GM21576 (cell line): ENCODE data around the gene PLCB1.

ENCODE experiments used
- ATAC-seq: cut with Tn5 transposase; IDR thresholded peaks from one replicate; pipeline ENCODE4 v1.9.1; 2021; ENCODE audit warnings: mild to moderate bottlenecking, moderate library complexity; ENCODE audit not compliant: unreplicated experiment

PLCB1 gene

DNA sequence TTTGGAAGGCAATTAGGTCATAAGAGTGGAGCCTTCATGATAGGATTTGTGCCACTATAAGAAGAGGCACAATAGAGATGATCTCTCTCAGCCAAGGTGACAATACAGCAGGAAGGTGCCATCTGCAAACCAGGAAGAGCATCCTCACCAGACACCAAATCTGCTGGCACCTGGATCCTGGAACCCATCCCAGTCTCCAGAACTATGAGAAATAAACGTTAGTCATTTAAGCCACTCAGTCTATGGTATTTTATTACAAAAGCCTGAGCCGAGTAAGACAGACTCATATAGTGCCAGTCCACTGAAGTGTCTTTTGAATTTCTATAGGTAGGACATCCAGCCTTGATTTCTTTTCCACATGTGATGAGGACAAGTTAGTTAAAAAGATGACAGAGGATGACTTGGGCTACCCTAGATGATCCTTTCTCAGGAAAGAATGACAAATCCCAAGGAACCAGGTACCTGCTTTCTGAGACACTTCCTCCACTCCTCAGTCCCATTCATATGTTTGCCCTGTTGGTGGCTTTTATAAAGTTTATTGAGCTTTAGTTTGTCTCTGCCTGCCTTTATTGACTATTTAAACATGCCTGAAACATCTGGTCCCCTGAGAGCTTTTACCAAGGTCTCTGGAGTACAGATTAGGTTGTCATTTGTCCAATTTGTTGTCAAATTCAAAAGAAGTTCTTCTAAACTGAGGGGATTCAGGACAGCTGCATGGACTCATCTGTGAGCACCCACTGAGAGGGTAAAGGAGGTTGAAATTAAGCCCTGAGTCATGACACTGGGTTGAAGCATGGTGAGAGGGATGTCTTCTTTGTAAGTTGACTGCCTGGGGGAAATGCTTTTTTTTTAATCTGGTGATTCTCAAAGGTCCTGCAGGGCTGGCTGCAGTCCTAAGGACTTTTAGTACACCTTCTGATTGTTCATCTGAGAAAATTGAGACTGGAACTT, 771.9 kb downstream of the PLCB1 start:
- no peak for ATAC-seq

DNA sequence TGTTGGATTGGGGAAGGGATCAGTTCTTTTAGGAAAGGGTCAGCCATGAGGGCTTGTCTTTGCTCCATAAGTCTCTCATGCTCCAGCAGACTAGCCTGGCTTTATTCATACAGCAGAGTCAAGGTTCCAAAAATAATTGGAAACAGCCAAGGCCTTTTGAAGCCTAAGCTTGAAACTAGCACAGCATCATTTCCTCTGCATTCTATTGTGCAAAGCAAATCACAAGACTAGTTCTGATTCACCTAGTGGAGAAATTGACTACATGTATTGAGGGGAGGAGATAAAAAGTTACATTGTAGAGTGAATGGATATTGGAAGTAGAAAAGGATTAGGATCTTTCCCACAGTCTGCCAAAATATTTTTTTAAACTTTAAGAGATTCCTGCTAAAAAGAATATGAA, 777.5 kb downstream of the PLCB1 start:
- no peak for ATAC-seq

DNA sequence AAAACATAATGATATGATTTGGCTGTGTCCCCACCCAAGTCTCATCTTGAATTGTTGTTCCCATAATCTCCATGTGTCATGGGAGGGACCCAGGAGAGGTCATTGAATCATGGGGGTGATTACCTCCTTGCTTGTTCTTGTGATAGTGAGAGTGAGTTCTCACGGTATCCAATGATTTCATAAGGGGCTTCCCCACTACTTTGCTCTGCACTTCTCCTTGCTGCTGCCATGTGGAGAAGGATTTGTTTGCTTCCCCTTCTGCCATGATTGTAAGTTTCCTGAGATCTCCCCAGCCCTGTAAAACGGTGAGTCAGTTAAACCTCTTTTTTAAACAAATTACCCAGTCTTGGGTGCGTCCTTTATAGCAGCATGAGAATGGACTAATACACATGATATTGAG, 780.0 kb downstream of the PLCB1 start:
- no peak for ATAC-seq

DNA sequence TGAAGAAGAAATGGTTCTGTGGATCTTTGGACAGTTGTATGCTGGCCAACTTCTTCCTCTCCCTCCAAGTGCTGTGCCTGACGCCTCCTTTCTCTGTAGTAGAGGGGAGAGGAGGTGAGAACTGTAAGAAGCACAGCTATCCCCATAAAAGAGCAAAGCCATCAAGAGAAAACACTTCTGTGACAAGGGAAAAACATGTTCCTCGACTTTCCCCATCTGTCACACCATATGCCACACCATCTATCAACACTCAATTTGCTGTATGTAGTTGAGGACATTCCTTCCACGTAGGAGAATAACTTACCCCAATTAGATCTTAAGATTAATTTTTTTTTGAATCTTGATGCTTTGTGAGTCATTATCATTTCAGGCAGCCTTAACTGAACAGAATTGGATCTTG, 780.7 kb downstream of the PLCB1 start:
- ATAC-seq: no peak

DNA sequence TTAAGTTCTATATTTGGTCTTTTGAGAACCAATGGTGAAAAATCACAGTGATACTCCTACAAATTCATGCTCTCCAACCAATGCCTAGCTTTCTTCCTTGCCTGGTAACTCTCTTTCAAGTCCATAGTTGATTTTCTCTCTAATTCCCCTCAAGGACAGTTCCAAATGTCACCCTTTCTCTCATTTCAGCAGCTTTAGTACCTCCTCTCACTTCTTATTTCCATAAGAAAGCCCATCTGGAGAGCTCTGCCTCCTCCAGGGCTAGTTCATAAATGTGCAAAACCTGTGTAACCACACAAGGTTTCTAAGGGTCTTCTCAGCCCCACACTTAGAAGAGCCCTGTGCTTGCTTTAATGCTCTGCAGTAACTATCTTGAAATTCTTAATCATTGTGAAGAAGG, 781.4 kb downstream of the PLCB1 start:
- ATAC-seq: no peak

DNA sequence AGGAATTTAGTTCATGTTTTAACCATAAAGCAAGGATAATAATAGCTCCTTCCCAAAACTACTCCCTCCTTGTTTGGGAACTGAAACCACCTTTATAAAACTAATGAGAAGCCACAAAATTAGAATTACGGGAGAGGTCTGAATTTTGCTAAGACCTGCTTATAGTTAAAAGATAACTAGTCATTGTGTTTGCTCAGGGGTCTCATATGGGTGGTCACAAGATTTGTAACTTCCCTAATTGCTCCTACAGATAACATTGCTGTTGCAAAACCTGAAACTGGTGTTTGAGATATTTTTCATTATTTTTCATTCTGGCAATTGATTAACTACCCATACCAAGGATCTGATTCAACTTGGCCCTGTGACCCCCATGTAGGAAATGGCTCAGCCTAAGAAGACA, 782.4 kb downstream of the PLCB1 start:
- no peak for ATAC-seq

DNA sequence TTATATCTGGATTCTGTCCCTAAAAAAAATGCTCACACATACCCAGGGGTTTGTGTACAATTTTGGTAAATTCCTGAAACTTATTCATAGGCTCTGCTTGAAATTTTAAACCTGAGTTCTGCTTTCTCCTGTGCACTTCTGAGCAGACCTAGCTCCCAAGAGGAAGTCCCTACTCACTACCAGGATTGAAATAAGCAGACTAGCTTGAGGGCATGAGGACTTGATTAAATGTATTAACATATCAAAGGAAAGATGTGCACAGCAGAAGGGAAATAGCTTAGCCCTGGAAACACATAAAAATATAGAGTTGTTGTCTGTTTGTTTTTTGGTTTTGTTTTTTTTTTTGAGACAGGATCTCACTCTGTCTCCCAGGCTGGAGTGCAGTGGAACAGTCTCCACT, 785.0 kb downstream of the PLCB1 start:
- no peak for ATAC-seq

DNA sequence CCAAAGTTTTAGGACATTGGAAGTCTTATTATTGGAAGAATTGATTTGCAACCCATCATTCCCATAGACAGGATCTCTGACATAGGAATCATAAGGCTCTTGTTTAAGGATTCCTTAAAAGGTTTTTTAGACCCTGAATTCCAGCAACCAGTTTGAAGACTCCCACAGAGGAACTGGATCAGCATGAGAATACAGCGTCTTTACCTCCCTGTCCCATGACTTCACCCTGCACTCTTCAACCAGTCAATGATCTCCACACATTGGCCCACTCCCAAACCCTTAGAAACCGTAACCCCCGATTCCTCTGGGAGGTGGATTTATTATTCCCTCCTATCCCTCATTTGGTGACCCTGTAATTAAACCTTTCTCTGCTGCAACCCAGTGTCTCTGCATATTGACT, 786.1 kb downstream of the PLCB1 start:
- ATAC-seq: no peak

DNA sequence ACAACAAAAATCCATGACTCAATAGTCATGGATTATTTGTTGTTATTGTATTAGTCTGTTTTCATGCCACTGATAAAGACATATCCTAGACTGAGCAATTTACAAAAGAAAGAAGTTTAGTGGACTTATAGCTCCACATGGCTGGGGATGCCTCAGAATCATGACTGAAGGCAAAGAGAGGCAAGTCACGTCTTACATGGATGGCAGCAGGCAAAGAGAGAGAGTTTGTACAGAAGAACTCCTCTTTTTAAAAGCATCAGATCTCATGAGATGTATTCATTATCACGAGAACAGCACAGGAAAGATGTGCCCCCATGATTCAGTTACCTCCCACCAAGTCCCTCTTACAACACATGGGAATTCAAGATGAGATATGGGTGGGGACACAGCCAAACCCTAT, 792.5 kb downstream of the PLCB1 start:
- no peak for ATAC-seq

DNA sequence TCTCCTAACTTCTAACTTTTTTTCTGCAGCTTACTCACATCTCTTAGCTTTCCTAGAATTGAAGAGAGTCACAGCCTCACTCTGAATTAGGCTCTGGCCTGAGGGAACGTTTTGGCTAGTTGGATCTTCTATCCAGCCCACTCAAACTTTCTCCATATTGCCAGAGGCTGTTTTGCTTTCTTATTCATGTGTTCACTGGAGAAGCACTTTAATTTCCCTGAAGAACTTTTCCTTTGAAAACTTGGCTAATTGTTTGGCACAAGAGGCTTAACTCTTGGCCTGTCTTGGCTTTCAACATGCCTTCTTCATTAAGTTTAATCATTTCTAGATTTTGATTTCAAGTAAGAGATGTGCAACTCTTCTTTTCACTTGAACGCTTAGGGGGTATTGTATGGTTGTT, 798.7 kb downstream of the PLCB1 start:
- ATAC-seq: no peak

DNA sequence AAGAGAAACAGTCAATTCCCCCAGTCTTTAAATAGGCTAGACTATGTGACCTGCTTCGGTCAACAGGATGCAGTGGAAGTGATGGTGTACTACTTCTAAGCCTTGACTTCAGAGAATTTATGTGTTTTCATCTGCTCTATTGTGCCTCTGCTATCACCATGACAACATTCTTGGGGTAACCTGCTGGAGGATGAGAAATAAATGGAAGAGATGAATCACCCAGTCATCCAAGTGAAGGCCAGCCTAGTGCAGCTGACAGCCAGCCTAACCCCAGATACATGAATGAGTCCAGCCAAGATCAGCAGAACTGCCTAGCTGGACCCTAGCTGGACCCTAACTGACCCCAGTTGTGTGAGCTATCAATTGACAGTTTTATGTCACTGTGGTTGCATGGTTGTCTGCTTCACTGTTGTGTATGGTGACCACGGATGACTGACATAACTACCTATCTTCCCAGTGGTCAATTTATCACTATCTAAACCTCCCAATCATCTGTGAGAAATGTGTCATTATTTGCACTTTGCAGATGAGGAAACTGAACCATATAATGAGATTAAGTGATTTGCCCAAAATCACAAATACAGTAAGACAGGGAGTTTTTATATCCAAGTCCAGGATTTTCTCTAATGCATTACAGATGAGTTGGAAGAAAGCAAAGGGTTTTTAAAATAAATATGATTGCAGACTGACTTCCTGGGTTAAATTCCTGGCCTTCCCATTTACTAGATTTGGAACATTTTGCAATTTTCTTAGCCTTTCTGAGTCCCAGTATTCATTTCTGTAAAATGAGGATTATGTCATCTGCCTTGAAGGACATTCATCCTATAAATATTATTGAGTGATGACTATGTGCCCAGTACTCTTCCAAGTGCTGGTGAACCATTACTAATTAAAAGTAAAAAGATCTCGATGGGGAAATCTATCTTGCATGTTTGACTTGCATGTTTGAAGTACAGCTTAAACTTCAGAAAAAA, 800.4 kb downstream of the PLCB1 start:
- ATAC-seq: no peak

DNA sequence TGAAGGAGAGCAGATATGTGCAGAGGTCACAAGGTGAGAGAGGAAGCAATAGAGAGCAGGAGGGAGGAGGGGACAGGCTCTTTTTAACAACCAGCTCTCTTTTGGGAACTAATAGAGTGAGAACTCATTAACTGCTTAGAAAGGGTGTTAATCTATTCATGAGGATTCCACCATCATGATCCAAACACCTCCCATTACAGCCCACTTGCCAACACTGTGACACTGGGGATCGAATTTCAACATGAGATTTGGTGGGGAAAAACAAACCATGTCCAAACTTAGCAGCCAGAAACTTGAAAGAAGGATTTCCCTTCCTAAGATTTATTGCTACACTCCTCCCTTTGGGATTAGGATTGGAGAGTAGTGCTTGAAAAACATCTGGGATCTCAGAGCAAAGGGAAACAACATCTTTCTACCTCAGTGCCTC, 801.3 kb downstream of the PLCB1 start:
- ATAC-seq: no peak

DNA sequence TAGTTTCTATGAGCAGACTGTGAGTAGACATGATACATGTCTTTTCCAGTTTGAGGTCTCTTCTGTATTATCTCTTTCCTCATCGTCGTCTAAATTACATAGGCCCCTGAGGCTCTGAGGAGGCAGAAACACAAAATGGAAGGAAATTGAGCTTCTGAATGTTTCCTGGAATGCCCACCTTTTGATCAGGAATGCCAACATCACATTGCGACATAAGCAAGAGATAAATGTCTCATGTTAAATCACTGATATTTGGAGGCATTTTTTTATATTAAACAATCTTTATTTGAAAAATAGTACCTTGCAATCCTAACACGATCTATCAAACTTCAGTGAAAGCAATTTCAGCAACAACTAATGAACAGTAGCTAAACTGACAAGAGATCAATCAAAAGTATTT, 802.3 kb downstream of the PLCB1 start:
- ATAC-seq: no peak
